SK-N-MC (cell line): ENCODE data around the gene C4orf17.

Experiments
- EZH2 ChIP-seq: fragments of 200-600 bp; sonication (generic); IDR thresholded peaks from one replicate; pipeline ENCODE4 v1.6.1; 2017; ENCODE audit warnings: antibody characterized with exemption
- POLR2AphosphoS5 ChIP-seq: IDR thresholded peaks from 2 replicates; pipeline ENCODE4 v1.6.1; 2012; ENCODE audit warnings: mild to moderate bottlenecking, low read depth, low read length, borderline replicate concordance

GRCh38 chr4:99586322-99586721 is 75.5 kb downstream of the C4orf17 start:
- TF ChIP-seq POLR2AphosphoS5 (peak; percentile 30; the same call in 1 of the 2 replicates), EZH2 (no peak)
